LHCN-M2 (cell line): ENCODE measurements around the gene REPIN1. TPM values are rescaled to one million over a fixed set of nuclear protein-coding genes. Genes with fewer than 3 reads are reported as not detected.

Source experiments
- DNase-seq: peaks from one replicate; pipeline ENCODE4 v3.0.0-alpha.2; 2012; ENCODE audit warnings: low read depth
- total RNA-seq: library from RNA; depleted of rRNA; stranded (reverse); fragments of >200 nt; gene quantifications from 2 replicates; pipeline ENCODE4 v1.2.3, GENCODE V29; 2014

Gene REPIN1
- total RNA-seq, 1 experiment from 2014 or later = 178 TPM

DNA sequence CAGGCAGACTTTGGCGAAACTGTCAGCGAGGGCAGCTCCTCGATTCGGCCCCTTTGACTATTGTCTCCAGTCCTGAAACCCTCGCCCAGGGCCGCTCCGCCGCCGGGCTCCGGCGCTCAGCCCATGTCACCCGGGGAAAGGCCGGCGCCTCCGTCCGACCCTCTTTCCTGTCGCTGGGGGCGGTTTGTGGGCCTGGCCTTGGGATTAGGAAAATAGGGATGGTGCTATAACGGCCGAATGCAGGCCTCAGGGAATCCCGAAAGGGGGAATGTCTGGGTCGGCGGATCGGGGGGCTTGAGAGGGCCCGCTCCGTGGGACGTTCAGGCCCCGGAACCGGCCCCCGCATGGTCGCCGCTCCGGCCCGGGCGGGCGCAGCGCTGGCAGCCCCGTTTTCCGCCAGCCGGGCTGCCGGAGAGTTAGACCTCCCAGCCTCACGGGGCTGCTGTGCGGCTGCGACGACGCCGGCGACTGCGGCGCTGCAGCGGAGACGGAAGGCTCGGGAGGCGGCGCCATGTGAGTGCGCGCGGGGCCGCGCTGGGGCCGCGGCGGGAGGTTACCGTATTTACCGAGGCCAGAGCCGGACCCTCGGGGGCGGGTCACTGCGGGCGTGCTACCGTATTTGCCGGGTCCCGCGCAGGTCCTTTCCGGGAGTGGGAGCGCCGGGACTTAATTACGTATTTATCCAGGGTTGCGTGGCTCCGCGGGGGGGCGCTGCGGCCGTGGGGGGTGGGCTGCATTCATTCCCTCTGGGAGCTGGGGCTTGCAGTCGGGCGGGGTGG, 36.4 kb downstream of the REPIN1 start:
- DNase-seq = peak; percentile 90

DNA sequence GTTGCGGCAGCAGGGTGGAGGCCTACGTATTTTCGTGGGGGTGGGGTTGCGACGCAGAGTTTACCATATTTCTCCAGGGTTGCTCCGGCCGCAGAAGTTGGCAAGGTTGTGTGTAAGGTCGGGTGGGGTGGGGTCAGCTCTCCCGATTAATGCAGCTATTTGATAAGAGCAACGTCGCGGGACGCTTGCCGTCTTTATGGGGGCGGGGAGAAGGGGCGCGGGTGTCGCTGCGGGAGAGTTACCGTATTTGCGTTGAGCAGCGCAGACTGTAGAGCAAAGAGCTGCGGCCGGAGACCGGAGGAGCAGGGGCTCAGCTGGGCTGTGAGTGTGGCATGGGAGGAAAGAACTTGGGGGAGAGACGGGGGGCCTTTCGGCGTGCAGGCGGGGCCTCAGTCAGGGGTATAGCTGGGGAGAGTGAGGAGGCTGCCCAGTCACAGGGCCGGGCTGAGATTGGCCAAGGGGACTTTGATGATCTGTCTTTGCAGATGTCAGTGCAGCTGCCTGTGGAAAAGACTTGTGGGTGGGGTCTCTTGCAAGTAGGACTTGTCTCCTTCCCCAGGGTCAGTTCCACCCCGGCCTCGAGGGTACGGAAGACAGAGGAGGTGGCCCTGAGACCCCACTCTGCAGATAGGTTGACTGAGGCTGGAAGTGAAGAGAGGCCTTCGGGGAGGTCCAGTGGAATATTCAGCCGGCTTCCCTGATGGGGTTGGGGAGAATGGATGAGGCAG, 37.1 kb downstream of the REPIN1 start:
- DNase-seq = no peak

DNA sequence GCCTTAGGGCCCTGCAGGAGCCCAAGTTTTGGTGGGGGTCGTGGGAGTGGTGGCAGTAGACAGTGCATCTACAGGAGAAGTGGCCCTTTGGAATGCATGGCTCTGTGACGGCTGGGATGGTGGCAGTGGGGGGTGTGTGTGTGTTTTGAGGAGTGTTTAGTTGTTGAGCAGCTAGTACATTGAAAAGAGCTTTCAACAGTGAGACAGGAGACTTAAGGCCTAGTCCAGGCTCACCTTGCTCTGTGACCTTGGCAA, 37.6 kb downstream of the REPIN1 start:
- DNase-seq = no peak

DNA sequence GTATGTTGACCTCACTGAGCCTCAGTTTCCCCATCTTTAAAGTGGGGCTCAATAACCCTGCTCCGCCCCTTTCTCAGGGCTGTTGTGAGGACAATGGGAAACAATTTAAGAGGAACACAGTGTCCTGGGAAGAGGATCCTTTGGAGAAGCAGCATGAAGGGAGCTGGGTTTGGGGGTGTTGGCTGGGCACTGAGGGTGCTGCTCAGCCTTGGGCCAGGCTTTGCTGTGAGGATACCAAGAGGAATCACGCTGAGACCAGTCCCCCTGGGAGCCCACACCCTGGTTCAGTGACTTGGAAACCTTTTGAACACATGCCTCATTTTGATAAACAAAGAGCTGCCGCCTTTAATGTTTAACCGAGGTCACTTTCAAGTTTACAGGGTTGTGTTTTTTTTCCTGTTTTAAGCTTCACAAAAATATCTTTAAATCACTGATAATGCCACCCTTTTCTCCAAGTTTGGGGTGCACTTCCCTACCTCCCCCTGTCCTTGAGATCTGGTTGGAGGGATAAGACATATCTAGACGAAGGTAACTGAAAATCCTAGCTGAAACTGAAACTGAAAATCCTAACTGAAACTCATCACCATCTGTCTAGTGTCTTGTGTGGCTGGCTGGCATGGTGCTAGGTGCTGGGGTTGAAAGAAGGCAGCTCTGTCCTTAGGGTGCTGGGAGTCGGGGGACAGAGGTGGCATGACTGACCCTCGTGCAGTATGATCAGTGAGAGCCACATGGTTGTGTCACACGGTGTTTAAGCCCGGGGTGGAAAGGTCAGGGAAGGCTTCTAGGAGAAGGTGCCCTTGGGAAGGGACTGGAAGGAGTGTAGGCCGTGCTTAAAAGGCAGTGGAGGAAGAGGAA, 38.2 kb downstream of the REPIN1 start:
- DNase-seq = no peak

DNA sequence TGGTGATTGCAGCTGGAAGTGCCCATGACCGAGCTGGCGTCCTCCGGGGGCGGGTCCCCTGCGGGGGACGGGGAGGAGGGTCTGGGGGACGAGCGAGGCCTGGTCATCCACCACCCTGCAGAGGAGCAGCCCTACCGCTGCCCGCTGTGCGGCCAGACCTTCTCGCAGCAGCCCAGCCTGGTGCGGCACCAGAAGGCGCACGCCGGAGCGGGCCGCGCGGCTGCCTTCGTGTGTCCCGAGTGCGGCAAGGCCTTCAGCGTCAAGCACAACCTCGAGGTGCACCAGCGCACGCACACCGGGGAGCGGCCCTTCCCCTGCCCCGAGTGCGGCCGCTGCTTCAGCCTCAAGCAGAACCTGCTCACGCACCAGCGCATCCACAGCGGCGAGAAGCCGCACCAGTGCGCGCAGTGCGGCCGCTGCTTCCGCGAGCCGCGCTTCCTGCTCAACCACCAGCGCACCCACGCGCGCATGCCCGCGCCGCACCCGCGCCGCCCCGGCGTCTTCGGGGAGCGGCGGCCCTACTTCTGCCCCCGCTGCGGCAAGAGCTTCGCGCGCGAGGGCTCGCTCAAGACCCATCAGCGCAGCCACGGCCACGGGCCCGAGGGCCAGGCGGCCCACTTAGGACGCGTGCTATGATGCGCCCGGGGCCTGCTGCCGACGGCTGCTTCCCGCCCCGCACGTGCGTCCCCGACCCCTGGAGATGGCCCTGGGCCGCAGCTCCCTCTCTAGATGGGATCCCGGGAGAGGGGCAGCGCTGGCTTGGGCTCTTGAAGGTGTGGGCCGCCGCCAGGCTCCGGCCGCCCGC, 39.2 kb downstream of the REPIN1 start:
- no peak for DNase-seq

DNA sequence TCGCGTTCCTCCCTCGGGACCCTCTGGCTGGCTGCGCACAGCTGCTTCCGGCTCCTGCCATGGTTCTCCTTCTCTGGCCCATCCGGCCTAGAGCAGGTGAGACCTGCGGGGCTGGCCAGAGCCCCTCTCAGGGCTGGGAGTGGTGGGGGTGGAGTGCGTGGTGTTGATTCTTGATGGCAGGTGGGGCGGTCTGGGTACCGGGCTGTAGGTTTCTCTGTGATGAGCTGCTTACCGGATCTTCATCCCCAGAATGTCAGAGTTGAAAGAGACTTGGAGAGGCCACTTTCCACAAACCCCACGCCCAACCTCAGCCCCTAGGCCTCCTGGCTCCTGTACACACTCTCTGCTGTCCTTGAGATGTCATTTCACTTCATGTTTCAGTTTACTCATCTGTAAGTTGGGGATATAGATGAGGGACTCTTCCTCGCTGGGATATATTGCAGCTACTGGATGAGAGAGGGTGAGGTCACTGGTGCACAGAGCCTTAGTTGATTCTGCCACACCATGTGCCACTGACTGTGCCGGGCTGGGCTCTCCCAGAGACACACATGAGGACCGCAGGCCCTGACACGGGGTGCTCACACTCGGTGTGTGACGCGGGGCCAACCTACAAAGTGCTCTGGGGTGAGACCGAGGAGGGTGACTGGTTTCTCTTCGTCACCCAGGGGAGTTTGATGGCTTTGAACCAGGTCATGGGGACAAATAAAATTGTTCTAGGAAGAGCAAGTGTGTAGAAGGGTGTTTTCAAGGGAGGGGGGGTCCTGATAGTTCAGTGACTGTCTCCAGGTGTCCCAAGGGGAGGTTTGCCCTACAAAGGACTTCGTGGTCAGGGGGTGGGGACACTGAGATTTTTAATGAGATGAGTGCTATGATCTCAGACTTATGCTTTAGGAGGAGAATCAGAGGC, 40.0 kb downstream of the REPIN1 start:
- no peak for DNase-seq

DNA sequence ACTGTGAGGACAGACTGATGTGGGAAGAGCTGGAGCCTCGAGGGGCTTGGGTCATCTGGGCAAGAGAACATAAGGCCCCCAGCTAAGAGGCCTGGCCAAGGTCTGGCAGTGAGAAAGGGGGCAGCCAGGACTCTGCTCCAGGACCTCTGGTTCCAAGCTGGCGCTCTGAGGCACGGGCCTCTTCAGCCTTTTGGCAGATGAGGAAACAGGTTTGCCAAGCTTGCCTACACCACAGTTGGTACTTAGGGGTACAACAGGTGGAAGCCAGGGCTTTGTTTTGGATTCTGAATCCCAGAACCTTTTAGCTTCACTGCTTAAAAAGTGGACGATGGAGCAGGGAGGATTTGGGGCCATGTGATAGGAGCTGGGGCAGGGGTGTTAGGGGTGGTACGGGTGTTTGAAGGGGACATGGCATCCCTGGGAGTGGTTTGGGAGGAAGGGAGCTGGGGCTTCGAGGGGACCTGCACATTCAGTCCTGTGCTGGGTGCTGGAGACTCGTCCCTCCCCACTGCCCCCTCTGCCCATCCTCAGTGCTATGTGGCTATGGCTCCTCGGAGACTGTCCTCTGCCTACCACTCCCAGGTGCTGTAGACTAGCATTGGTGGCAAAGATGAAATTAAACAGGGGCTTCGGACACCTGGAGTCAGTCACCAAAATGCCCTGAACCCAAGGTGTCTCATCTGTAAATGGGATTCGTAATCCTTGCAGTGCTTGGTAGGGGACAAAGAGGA, 40.8 kb downstream of the REPIN1 start:
- DNase-seq = no peak

DNA sequence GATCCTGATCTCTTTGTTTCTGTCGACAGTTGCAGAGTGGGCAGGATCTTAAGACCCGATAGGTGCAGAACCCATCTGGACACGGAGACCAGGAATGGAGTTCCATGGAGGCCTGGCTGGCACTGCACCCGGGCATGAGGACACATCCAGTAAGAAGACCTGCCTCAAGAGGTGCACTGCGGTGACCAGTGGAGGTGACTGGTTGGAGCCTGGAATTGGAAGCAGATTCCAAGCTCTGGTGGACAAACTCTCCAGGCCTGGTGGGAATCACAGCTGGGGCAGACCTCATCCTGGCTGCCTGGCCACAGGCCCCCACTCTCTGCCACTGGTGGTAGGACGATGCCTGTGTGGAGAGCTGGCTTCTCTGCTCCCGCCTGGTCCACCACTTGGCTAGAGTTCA, 41.5 kb downstream of the REPIN1 start:
- no peak for DNase-seq

DNA sequence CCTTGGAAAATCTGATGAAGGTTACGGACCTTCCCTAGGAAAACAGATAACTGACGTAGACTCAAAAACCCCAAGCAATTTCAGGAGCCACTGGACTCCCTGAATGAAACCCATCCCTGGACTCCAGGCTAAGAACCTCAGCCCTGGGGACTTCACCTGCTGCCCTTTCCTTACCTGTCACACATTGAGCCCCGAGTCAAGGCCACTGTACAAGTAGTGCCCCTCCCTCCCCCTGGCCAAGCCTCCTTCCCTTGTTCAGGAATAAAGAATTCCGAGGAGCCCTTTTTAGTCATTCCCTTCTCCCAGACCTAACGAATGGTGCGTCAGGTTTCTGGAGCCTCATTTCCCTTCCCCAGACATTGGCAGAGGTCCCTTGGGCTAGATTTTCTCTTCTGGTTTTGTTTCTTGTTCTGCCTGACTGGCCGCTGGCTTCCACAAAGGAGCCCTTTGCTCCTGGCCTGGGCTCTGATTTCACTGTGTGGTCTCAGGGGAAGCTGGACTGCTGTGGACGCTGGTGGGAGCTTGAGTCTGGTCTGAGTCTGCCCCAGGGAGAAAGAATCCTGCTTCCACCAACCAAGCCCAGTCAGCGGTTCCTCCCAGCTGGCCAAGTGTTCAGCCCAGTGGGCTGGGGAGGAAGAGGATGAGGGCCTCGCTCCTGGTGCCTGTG, 42.2 kb downstream of the REPIN1 start:
- DNase-seq = no peak

DNA sequence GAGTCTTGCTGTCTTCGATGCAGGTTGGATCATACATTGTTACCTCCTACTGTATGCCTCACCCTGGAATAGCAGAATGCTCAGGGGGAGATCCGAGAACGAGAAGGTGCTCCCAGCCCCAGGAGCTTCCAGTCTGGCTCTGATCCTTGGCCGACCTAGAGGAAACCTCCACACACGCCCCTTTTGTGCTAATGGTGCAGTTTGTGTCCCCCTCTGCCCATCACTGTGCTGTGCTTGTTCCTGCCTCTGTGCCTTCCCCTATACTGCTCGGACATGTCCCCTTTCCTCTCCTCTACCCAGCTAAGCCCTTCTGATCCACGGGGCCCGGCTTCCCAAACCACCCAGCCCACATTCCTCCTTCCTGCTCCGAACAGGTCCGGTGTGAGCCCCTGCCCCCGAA, 43.0 kb downstream of the REPIN1 start:
- DNase-seq = no peak

DNA sequence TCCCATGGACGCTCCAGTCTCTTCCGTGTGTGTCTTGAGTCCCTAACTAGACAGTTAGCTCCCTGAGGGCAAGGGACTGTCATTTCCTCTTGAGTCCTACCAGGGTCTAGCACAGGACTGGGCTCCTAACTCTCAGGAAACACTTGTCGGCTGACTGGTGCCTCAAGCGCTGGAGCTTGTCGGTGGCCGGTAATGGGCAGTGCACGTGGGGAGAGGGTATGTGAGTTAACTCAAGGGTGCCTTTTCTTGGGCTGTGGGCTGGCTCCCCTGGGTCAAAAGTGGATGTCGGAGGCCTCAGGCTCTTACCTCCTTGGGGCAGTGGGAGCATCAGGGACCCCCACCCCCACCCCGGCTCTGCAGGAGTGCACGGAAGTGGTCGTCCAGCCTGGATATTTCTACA, 43.4 kb downstream of the REPIN1 start:
- no peak for DNase-seq

DNA sequence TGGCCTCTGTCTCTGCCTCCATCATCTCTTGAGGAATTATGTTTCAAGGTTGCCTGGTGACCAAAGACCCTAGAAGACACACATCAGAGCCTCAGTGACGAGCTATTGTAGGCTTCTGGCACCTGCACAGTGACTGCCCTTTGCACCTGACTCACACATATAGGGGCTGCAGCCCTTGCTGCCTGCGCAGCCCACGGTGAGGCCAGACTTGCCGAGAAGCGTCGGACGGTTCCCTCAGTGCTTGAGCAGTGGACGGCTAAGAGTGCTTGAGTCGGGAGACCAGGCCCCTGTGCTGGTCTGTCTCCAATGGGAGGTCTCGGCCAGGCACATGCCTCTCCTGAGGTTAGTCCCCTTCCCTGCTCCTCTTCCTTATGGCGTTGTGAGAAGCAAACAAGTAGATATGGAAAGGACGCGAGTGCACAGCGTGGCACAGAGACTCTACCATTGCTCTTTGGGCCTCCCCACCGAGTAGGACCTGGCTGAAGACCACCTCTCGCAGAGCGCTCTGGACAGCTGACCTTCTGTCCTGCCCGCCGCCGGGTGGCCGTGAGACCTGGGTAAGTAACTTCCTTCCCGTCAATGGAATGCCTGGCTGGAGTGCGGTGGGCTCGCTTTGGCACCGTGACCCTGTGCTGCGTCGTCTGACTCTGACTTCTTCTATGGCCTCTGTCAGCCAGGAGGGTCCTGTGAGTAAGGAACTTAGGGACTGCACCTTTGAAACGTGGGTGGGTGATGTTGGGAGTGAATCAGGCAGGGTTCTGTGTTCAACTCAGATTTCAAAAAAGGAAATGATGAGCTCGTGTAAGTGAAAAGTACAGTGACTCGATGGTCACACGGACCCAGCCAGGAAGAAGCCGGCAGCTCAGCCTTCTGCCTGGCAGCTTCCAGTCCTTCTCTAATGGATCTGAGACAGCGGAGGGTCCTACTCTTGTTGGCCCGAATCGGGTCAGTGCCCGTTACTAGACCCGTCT, 44.2 kb downstream of the REPIN1 start:
- no peak for DNase-seq

DNA sequence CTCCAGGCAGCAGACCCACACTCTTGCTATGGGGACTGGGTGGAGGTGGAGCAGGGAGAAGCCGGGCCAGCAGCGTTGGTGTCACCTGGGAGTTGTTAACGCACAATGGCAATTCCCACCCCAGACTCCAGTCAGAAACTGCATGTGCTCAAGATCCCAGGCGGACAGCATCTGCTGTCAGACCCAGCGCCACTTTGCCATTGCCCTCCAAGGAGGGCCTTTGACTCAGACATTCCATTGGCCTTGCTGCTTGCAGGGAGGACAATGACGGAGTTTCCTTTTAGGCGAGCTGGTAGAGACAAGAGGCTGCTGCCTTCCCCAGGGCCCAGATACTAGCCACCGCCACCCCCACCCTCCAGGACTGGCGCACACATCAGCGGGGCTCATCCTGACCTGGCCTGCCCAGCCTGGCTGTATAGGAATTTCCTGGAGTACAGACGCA, 45.0 kb downstream of the REPIN1 start:
- DNase-seq = no peak

DNA sequence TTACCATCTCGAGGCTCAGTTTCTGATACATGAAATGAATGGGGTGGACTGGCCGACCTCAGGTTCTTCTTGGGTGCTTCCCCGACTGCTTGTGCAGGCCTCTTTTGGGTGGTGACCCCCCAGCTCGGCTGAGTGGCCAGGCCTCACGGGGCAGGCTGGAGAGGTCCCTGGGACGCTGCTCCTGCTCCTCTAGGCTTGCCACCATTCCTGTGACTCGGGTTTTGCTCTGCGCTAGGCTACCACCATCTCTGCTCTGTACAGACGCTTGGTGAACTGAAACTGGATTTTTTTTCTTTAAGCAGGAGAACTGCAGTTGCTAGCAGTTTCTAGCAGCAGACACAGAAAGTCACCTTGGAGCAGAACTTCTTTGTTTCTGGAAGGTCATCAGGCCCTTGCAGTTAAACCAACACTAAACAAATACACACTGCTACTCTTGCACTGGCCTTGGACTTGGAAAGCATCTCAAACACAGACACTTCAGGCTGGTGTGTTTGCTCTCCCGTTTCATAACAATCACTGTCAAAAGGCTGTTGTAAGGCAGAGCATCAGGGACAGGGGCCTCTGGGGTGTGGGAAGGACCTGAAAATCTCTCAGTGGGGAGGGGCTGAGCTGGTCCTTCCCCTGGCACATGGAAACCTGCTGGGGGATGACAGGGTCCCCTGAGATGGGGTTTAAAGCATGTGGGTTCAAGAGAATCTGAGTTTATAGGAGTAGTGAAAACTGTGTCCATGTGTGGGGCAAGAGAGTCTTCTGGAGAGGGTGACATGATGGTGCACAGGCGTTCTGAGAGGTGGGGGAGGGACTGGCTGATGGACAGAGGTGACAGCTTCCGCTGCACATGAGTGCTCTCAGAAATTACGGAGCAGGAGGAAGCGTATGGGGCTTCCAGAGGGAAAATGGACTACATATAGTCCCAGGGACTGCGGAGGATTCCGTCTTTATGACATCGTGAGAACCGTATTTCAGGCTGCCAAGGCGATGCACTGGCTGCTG, 46.8 kb downstream of the REPIN1 start:
- DNase-seq = no peak

DNA sequence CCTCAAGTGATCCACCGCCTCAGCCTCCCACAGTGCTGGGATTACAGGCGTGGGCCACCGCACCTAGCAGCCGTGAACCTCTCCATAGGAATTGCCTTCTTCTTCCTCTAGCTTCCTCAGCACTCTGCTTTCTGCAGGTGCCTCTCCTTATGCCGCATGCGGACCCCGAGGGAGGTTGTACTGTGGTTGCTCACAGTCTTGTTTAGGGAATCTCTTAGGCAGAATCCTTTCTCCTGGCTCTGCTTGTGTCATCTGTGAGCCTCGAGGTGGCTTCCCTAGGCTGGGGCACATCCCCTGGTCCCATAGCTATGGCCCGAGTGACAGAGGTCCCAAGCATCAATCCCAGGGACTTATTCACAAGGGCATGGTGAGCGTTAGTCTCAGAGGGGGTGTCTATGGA, 48.6 kb downstream of the REPIN1 start:
- DNase-seq = no peak

DNA sequence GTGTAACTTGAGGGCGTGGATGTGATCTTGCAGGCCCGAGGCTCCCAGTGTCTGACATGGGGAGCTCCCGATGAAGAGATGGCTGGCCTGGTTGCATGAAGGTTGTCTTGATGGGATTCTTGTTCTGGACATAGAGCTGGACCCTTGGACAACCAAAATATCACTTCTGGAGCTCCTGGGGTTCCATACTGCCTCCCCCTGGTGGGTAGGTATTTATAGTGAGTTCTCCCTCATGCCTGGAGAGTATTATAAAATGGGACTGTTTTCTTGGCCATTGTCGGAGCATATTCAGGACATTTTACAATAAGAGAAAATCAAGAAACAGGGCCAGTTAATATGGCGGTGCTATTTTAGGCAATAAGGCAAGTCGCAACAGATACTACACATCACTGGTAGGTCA, 49.2 kb downstream of the REPIN1 start:
- DNase-seq = no peak

DNA sequence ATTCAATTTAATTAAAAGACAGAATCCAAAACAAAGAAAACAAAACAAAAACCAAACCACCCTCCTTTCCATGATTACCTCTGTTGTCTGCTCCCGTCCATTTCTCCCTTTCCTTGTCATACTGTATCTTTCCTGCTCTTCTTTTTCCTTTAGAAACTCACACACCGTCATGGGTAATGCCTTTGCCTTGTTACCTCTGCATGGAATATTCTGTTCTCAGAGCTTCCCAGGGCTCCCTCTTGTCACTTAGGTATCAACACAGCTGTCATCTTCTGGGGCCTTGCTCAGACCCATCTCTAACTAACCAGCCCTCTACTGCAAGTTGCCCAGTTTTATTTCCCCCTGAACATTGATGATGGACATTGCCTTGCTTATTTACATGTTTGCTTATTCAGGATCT, 51.6 kb downstream of the REPIN1 start:
- no peak for DNase-seq
